Osteoblast (primary cell): Measurements from ENCODE around the gene AQP7. TPM values are rescaled to one million over a fixed set of nuclear protein-coding genes. Genes with fewer than 3 reads are reported as not detected.

Experiments used
- DNase-seq: peaks from one replicate; pipeline ENCODE4 v3.0.0; 2011; ENCODE audit warnings: low spot score, mixed read lengths; ENCODE audit not compliant: insufficient read length; ENCODE audit errors: missing footprints
- H2AFZ ChIP-seq: 2 replicates; pipeline ENCODE4 v1.6.0; 2011; ENCODE audit warnings: mild to moderate bottlenecking, low read length
- H3K27ac ChIP-seq: 2 replicates; pipeline ENCODE4 v1.5.1; 2011; ENCODE audit warnings: mild to moderate bottlenecking, low read depth, low read length, moderate library complexity
- H3K27me3 ChIP-seq: 2 replicates; pipeline ENCODE4 v1.6.0; 2012; ENCODE audit warnings: mild to moderate bottlenecking, control low read depth, inconsistent platforms, low read length, moderate library complexity; ENCODE audit not compliant: insufficient read depth
- H3K36me3 ChIP-seq: 2 replicates; pipeline ENCODE4 v1.5.1; 2011; ENCODE audit warnings: mild to moderate bottlenecking, low read length, control low read depth, moderate library complexity; ENCODE audit not compliant: insufficient read depth
- H3K4me1 ChIP-seq: 2 replicates; pipeline ENCODE4 v1.5.1; 2011; ENCODE audit warnings: mild to moderate bottlenecking, low read length, control low read depth, moderate library complexity; ENCODE audit not compliant: insufficient read depth
- H3K4me2 ChIP-seq: 2 replicates; pipeline ENCODE4 v1.6.0; 2011; ENCODE audit warnings: mild to moderate bottlenecking, low read length; ENCODE audit not compliant: insufficient read depth
- H3K4me3 ChIP-seq: fragments of 200-600 bp; sonication (generic); 3 replicates; pipeline ENCODE4 v1.5.1; 2012; ENCODE audit warnings: mild to moderate bottlenecking, low read length, inconsistent platforms; ENCODE audit not compliant: insufficient read depth
- H3K79me2 ChIP-seq: 2 replicates; pipeline ENCODE4 v1.6.0; 2012; ENCODE audit warnings: mild to moderate bottlenecking, low read length, control low read depth, inconsistent platforms; ENCODE audit not compliant: insufficient read depth
- H3K9me3 ChIP-seq: 2 replicates; pipeline ENCODE4 v1.5.1; 2011; ENCODE audit warnings: low read depth, low read length, control low read depth
- H4K20me1 ChIP-seq: 2 replicates; pipeline ENCODE4 v1.6.0; 2012; ENCODE audit warnings: mild to moderate bottlenecking, low read length, control low read depth; ENCODE audit not compliant: insufficient read depth
- CTCF ChIP-seq: IDR thresholded peaks from 2 replicates; pipeline ENCODE4 v1.5.1; 2011; ENCODE audit warnings: mild to moderate bottlenecking, low read depth, low read length, moderate library complexity; ENCODE audit errors: extremely low read depth
- total RNA-seq: library from RNA; depleted of rRNA; stranded (reverse); fragments of >200 nt; gene quantifications from 2 replicates; pipeline ENCODE4 v1.2.3, GENCODE V29; 2012

Gene AQP7
- total RNA-seq, 1 donor: not detected

GRCh38 chr9:33437205-33437604 lies 34.8 kb upstream of the AQP7 start:
- H2AFZ ChIP-seq: no peak overlapping the region

GRCh38 chr9:33436445-33436844 lies 34.1 kb upstream of the AQP7 start:
- Histone ChIP-seq H3K4me2 (no peak overlapping the region), H3K4me3 (no peak overlapping the region)

More at GRCh38 chr9:33437205-33437604, 34.8 kb upstream of the AQP7 start:
- no peak overlapping the region for H3K4me2 ChIP-seq
- no peak for TF ChIP-seq CTCF
- no peaks in the 10 kb centered on the region for H3K4me1 ChIP-seq
- peaks cover 41% of the 10 kb centered on the region for H3K27me3 ChIP-seq
- no peak overlapping the region for H3K4me3 ChIP-seq
- H3K27ac ChIP-seq: no peak overlapping the region
- H3K79me2 ChIP-seq: no peaks in the 10 kb centered on the region
- H4K20me1 ChIP-seq: no peaks in the 10 kb centered on the region
- no peak for DNase-seq
- H3K36me3 ChIP-seq: no peaks in the 10 kb centered on the region
- no peaks in the 10 kb centered on the region for H3K9me3 ChIP-seq

GRCh38 chr9:33435821-33436277 lies 33.5 kb upstream of the AQP7 start:
- TF ChIP-seq CTCF: no peak
- H3K79me2 ChIP-seq: no peaks in the 10 kb centered on the region
- no peaks in the 10 kb centered on the region for H3K9me3 ChIP-seq
- no peak overlapping the region for H2AFZ ChIP-seq
- DNase-seq: no peak
- no peak overlapping the region for H3K27ac ChIP-seq
- no peaks in the 10 kb centered on the region for H3K36me3 ChIP-seq
- H3K4me2 ChIP-seq: no peak overlapping the region
- H4K20me1 ChIP-seq: no peaks in the 10 kb centered on the region
- H3K4me1 ChIP-seq: no peaks in the 10 kb centered on the region
- no peak overlapping the region for H3K4me3 ChIP-seq
- H3K27me3 ChIP-seq: peaks cover 37% of the 10 kb centered on the region

More at GRCh38 chr9:33436445-33436844, 34.1 kb upstream of the AQP7 start:
- H3K27me3 ChIP-seq: peaks cover 37% of the 10 kb centered on the region
- no peaks in the 10 kb centered on the region for H3K4me1 ChIP-seq
- peak; percentile 50 for DNase-seq
- H3K27ac ChIP-seq: no peak overlapping the region
- H4K20me1 ChIP-seq: no peaks in the 10 kb centered on the region
- H3K79me2 ChIP-seq: no peaks in the 10 kb centered on the region
- no peak overlapping the region for H2AFZ ChIP-seq
- TF ChIP-seq CTCF: no peak
- no peaks in the 10 kb centered on the region for H3K36me3 ChIP-seq
- H3K9me3 ChIP-seq: no peaks in the 10 kb centered on the region

GRCh38 chr9:33434317-33435105 lies 32.1 kb upstream of the AQP7 start:
- Histone ChIP-seq H2AFZ (no peak overlapping the region), H3K4me2 (no peak overlapping the region), H3K4me3 (no peak overlapping the region), H3K79me2 (no peaks in the 10 kb centered on the region), H3K36me3 (no peaks in the 10 kb centered on the region), H3K27me3 (peaks cover 30% of the 10 kb centered on the region), H3K9me3 (no peaks in the 10 kb centered on the region), H4K20me1 (no peaks in the 10 kb centered on the region), H3K4me1 (no peaks in the 10 kb centered on the region), H3K27ac (no peak overlapping the region)
- TF ChIP-seq CTCF: no peak
- no peak for DNase-seq
